CD14-positive monocyte (primary cell): Measurements from ENCODE around the gene AQR. TPM values are rescaled to one million over a fixed set of nuclear protein-coding genes. Genes with fewer than 3 reads are reported as not detected.

Source experiments
- DNase-seq, 3 donors: peaks; one replicate each; pipeline ENCODE4 v3.0.0-alpha.2; 2011 to 2022
- H2AFZ ChIP-seq: 2 replicates; pipeline ENCODE4 v1.6.0; 2012; ENCODE audit warnings: mild to moderate bottlenecking, low read depth, low read length, inconsistent platforms; ENCODE audit not compliant: insufficient read depth, poor library complexity, severe bottlenecking
- H3K27ac ChIP-seq, 2 donors: 1 replicate in 1 of 2; 2 replicates in 1 of 2; pipeline ENCODE4 v1.5.1; 2012 to 2013; ENCODE audit warnings: low read length in 2 of 2, control low read depth in 1 of 2, inconsistent platforms in 1 of 2, low read depth in 1 of 2, mild to moderate bottlenecking in 1 of 2
- H3K27me3 ChIP-seq, 2 donors: one replicate each; pipeline versions ENCODE4 v1.6.0 to v1.6.1; 2011 to 2013; ENCODE audit warnings: low read length in 2 of 2; ENCODE audit not compliant: control insufficient read depth in 2 of 2, insufficient read depth in 2 of 2
- H3K36me3 ChIP-seq, 2 donors: replicated peaks in 1 of 2; 1 replicate in 1 of 2; 2 replicates in 1 of 2; pipeline versions ENCODE4 v1.5.1 to v1.6.1; 2012 to 2013; ENCODE audit warnings: low read length in 2 of 2, control low read depth in 1 of 2, inconsistent platforms in 1 of 2, mild to moderate bottlenecking in 1 of 2; ENCODE audit not compliant: insufficient read depth in 2 of 2, control insufficient read depth in 1 of 2
- H3K4me1 ChIP-seq, 2 donors: 1 replicate in 1 of 2; 2 replicates in 1 of 2; pipeline versions ENCODE4 v1.5.1 to v1.6.1; 2012 to 2013; ENCODE audit warnings: low read length in 2 of 2, control low read depth in 1 of 2, inconsistent platforms in 1 of 2, mild to moderate bottlenecking in 1 of 2, moderate library complexity in 1 of 2; ENCODE audit not compliant: insufficient read depth in 2 of 2, control insufficient read depth in 1 of 2
- H3K4me2 ChIP-seq: replicated peaks from 2 replicates; pipeline ENCODE3; 2012; ENCODE audit warnings: low read length, moderate library complexity, mild to moderate bottlenecking; ENCODE audit not compliant: poor library complexity, severe bottlenecking; ENCODE audit errors: extremely low read depth
- H3K4me3 ChIP-seq, 3 experiments: fragments of 200-600 bp in 1 of 3; sonication (generic) in 1 of 3; replicated peaks in 1 of 3; 1 replicate in 2 of 3; 2 replicates in 1 of 3; pipeline ENCODE4 v1.5.1; 2011 to 2013; ENCODE audit warnings: low read length in 3 of 3, mild to moderate bottlenecking in 3 of 3, control low read depth in 2 of 3, low read depth in 2 of 3, inconsistent platforms in 1 of 3, moderate library complexity in 1 of 3
- H3K79me2 ChIP-seq: 2 replicates; pipeline ENCODE4 v1.6.0; 2012; ENCODE audit warnings: mild to moderate bottlenecking, control low read depth, inconsistent platforms, low read length, moderate library complexity; ENCODE audit not compliant: insufficient read depth
- H3K9ac ChIP-seq: 2 replicates; pipeline ENCODE4 v1.6.0; 2017; ENCODE audit warnings: low read length, mild to moderate bottlenecking; ENCODE audit not compliant: insufficient read depth, poor library complexity, severe bottlenecking
- H3K9me3 ChIP-seq, 2 donors: replicated peaks in 1 of 2; 1 replicate in 1 of 2; 2 replicates in 1 of 2; pipeline versions ENCODE4 v1.5.1 to v1.6.1; 2012 to 2013; ENCODE audit warnings: low read length in 2 of 2, control low read depth in 1 of 2; ENCODE audit not compliant: control insufficient read depth in 1 of 2, insufficient read depth in 1 of 2
- H4K20me1 ChIP-seq: 2 replicates; pipeline ENCODE4 v1.6.0; 2012; ENCODE audit warnings: mild to moderate bottlenecking, low read length, control low read depth, moderate library complexity; ENCODE audit not compliant: insufficient read depth
- H3K27ac Mint-ChIP-seq, 7 donors: one replicate each; pipeline ENCODE4 v1.8.0; 2020; ENCODE audit warnings: mild to moderate bottlenecking in 7 of 7, mixed read lengths in 7 of 7, moderate library complexity in 6 of 7, inconsistent platforms in 2 of 7
- H3K27me3 Mint-ChIP-seq, 3 donors: one replicate each; pipeline ENCODE4 v1.8.0; 2021 to 2022; ENCODE audit warnings: low read depth in 3 of 3, mild to moderate bottlenecking in 3 of 3, mixed read lengths in 3 of 3, moderate library complexity in 3 of 3, inconsistent platforms in 1 of 3
- H3K36me3 Mint-ChIP-seq, 2 donors: one replicate each; pipeline ENCODE4 v1.8.0; 2020; ENCODE audit warnings: mixed read lengths in 2 of 2, inconsistent platforms in 1 of 2, mild to moderate bottlenecking in 1 of 2
- H3K4me1 Mint-ChIP-seq: one replicate; pipeline ENCODE4 v1.8.0; 2020; ENCODE audit warnings: mild to moderate bottlenecking, mixed read lengths
- H3K4me3 Mint-ChIP-seq, 2 donors: one replicate each; pipeline ENCODE4 v1.8.0; 2020; ENCODE audit warnings: mild to moderate bottlenecking in 2 of 2, mixed read lengths in 2 of 2, moderate library complexity in 1 of 2
- H3K9me3 Mint-ChIP-seq, 7 donors: one replicate each; pipeline ENCODE4 v1.8.0; 2020 to 2022; ENCODE audit warnings: mixed read lengths in 7 of 7, mild to moderate bottlenecking in 6 of 7, moderate library complexity in 6 of 7, inconsistent platforms in 2 of 7
- CTCF ChIP-seq: fragments of 200-600 bp; IDR thresholded peaks from one replicate; pipeline ENCODE4 v1.8.0; 2022; ENCODE audit warnings: antibody characterized with exemption, mild to moderate bottlenecking
- WGBS: methylation state at CpG from one replicate; pipeline ENCODE4 v1.1.5; 2013; ENCODE audit warnings: missing lambda C conversion rate; ENCODE audit not compliant: insufficient coverage; 5-methylcytosine and 5-hydroxymethylcytosine counted together
- intact Hi-C, 2 donors: fragments of 100-400 bp; cut with micrococcal nuclease; formaldehyde crosslinking; loops; one replicate each; pipeline versions ENCODE4 v1.15.0 to v1.15.1; 2023
- polyA plus RNA-seq, 3 donors: library from polyadenylated mRNA; depleted of rRNA in 1 of 3; unstranded in 2 of 3; stranded (reverse) in 1 of 3; fragments of 300-500 nt in 2 of 3; fragments of >200 nt in 1 of 3; fragmentation: Illumina TruSeq in 2 of 3; gene quantifications; 1 replicate in 2 of 3; 2 replicates in 1 of 3; pipeline ENCODE4 v1.2.3, GENCODE V29; 2012 to 2021

Gene AQR
- polyA plus RNA-seq, 3 donors: 8.4 to 26.4 (median 16.8) TPM

- no peak for DNase-seq
- peaks cover 83 to 100% of the 10 kb centered on the region in 2 donors for H3K36me3 ChIP-seq
- intact Hi-C loops: loop anchor here in 1 of 2 donors (10.0 kb wide), 1 partner anchor 48 kb away; no protein-coding TSS in a partner anchor
- Mint-ChIP-seq H3K4me1 (no peaks in the 10 kb centered on the region), H3K27me3 (peaks cover 0 to 2% (median 0%) of the 10 kb centered on the region in 3 donors), H3K4me3 (no peak overlapping the region), H3K9me3 (no peaks in the 10 kb centered on the region), H3K27ac (no peak overlapping the region), H3K36me3 (peaks cover 76 to 94% of the 10 kb centered on the region in 2 donors)
- no peaks in the 10 kb centered on the region for H3K4me1 ChIP-seq
- H3K9ac ChIP-seq: no peak overlapping the region
- no peak overlapping the region for H3K27ac ChIP-seq
- H3K4me3 ChIP-seq: no peak overlapping the region
- no peak for TF ChIP-seq CTCF
- H3K27me3 ChIP-seq: no peaks in the 10 kb centered on the region
- H3K4me2 ChIP-seq: no peak overlapping the region
- no peaks in the 10 kb centered on the region for H4K20me1 ChIP-seq
- no peak overlapping the region for H2AFZ ChIP-seq
- H3K9me3 ChIP-seq: no peaks in the 10 kb centered on the region
- H3K79me2 ChIP-seq: no peaks in the 10 kb centered on the region
Measured at GRCh38 chr15:34876640-34877039, 92.9 kb downstream of the AQR start.

- no peak overlapping the region for H3K27ac Mint-ChIP-seq
- H3K4me1 Mint-ChIP-seq: no peaks in the 10 kb centered on the region
- intact Hi-C loops: no loop called here
- no peak for TF ChIP-seq CTCF
- no peak overlapping the region for H3K9ac ChIP-seq
- no peaks in the 10 kb centered on the region for H3K79me2 ChIP-seq
- H4K20me1 ChIP-seq: no peaks in the 10 kb centered on the region
- H3K27me3 Mint-ChIP-seq: no peaks in the 10 kb centered on the region
- 80% methylated on average over 1 of the region's 2 CpGs for WGBS
- H3K4me3 ChIP-seq: no peak overlapping the region
- peaks cover 78 to 85% of the 10 kb centered on the region in 2 donors for H3K36me3 Mint-ChIP-seq
- H3K36me3 ChIP-seq: peaks cover 74 to 97% of the 10 kb centered on the region in 2 donors
- H3K9me3 Mint-ChIP-seq: peaks cover 0 to 5% (median 4%) of the 10 kb centered on the region in 7 donors
- H3K4me2 ChIP-seq: no peak overlapping the region
- H2AFZ ChIP-seq: no peak overlapping the region
- no peak overlapping the region for H3K4me3 Mint-ChIP-seq
- DNase-seq: no peak
- no peak overlapping the region for H3K27ac ChIP-seq
- H3K9me3 ChIP-seq: no peaks in the 10 kb centered on the region
- no peaks in the 10 kb centered on the region for H3K27me3 ChIP-seq
- H3K4me1 ChIP-seq: no peaks in the 10 kb centered on the region
Measured at GRCh38 chr15:34869110-34869509, 100.4 kb downstream of the AQR start.
